HCT116 (cell line): ENCODE data around the gene IL1R1. TPM values are rescaled to one million over a fixed set of nuclear protein-coding genes. Genes with fewer than 3 reads are reported as not detected.

Experiments
- ATAC-seq: fragments of 200-7000 bp; cut with Tn5 transposase; 2 replicates; pipeline ENCODE4 v1.9.1; 2020; ENCODE audit warnings: mild to moderate bottlenecking, moderate library complexity
- BruUV-seq: library from RNA; stranded (reverse); fragments of 400-500 nt; replicated peaks from 2 replicates; lab custom pipeline; 2021; lab: Mats Ljungman, UMichigan
- CTCF ChIA-PET: fragments of 300-600 bp; sonication (Branson Sonifier 250); formaldehyde crosslinking; loops from one replicate; lab custom pipeline; 2021; ENCODE audit warnings: antibody characterized with exemption; lab: Charles Lee
- POLR2A ChIA-PET: fragments of 300-600, 350-600 bp; sonication (Branson Sonifier 250); formaldehyde crosslinking; loops from one replicate; lab custom pipeline; 2021; ENCODE audit warnings: antibody characterized with exemption; lab: Charles Lee
- RAD21 ChIA-PET, 2 experiments: fragments of 300-600 bp; sonication (Branson Sonifier 250); formaldehyde crosslinking; loops; one replicate each; lab custom pipeline; 2023; ENCODE audit warnings: low total read pairs in 2 of 2; ENCODE audit not compliant: uncharacterized antibody in 2 of 2, unreplicated experiment in 2 of 2, low non-redundant PET in 1 of 2; lab: Charles Lee
- DNase-seq: peaks from one replicate; pipeline ENCODE4 v3.0.0-alpha.2; 2010; ENCODE audit warnings: low read depth, low spot score
- H2AFZ ChIP-seq: fragments of 200-600 bp; shearing (Covaris generic), sonication (generic); 2 replicates; pipeline ENCODE4 v1.6.1; 2017; ENCODE audit warnings: low read depth, mixed run types, mixed read lengths, antibody characterized with exemption, low read length; ENCODE audit not compliant: poor library complexity, severe bottlenecking
- H3K27ac ChIP-seq: 2 replicates; pipeline ENCODE4 v1.5.1; 2012; ENCODE audit warnings: low read depth, low read length
- H3K27me3 ChIP-seq: fragments of 200-600 bp; sonication (generic); 2 replicates; pipeline ENCODE4 v1.6.1; 2016; ENCODE audit warnings: mixed run types, low read length, mixed read lengths; ENCODE audit not compliant: insufficient read depth
- H3K36me3 ChIP-seq, 2 experiments: fragments of 200-500 bp in 1 of 2; fragments of 200-600 bp in 1 of 2; sonication (Bioruptor generic) in 1 of 2; sonication (generic) in 1 of 2; 2 replicates each; pipeline versions ENCODE4 v1.5.1 to v1.6.1; 2014 to 2016; ENCODE audit warnings: low read length in 2 of 2, inconsistent platforms in 1 of 2, mixed read lengths in 1 of 2, mixed run types in 1 of 2; ENCODE audit not compliant: insufficient read depth in 2 of 2, control insufficient read depth in 1 of 2
- H3K4me1 ChIP-seq, 2 experiments: fragments of 200-600 bp in 1 of 2; sonication (generic) in 1 of 2; 2 replicates each; pipeline versions ENCODE4 v1.5.1 to v1.6.1; 2012 to 2017; ENCODE audit warnings: low read length in 2 of 2, inconsistent platforms in 1 of 2, mild to moderate bottlenecking in 1 of 2, mixed read lengths in 1 of 2, mixed run types in 1 of 2, moderate library complexity in 1 of 2; ENCODE audit not compliant: insufficient read depth in 2 of 2, control insufficient read depth in 1 of 2
- H3K4me2 ChIP-seq: fragments of 200-600 bp; sonication (generic); 2 replicates; pipeline ENCODE4 v1.6.1; 2017; ENCODE audit warnings: mixed run types, low read length, mixed read lengths
- H3K4me3 ChIP-seq, 2 experiments: fragments of 200-600 bp in 1 of 2; sonication (generic) in 1 of 2; replicated peaks in 1 of 2; 2 replicates each; pipeline ENCODE4 v1.5.1; 2011 to 2016; ENCODE audit warnings: low read length in 2 of 2, control low read depth in 1 of 2, low read depth in 1 of 2, mild to moderate bottlenecking in 1 of 2, mixed read lengths in 1 of 2, mixed run types in 1 of 2
- H3K79me2 ChIP-seq: fragments of 200-600 bp; sonication (generic); 2 replicates; pipeline ENCODE4 v1.6.1; 2017; ENCODE audit warnings: mild to moderate bottlenecking, mixed run types, low read length, moderate library complexity, mixed read lengths; ENCODE audit not compliant: insufficient read depth
- H3K9ac ChIP-seq: fragments of 200-600 bp; sonication (generic); 2 replicates; pipeline ENCODE4 v1.6.1; 2016; ENCODE audit warnings: low read length, mixed read lengths
- H3K9me2 ChIP-seq: fragments of 200-600 bp; sonication (generic), shearing (Covaris generic); 2 replicates; pipeline ENCODE4 v1.6.1; 2017; ENCODE audit warnings: mixed run types, mild to moderate bottlenecking, moderate library complexity; ENCODE audit not compliant: insufficient read depth
- H3K9me3 ChIP-seq, 2 experiments: fragments of 200-500 bp in 1 of 2; fragments of 200-600 bp in 1 of 2; sonication (Bioruptor generic) in 1 of 2; sonication (generic) in 1 of 2; 2 replicates each; pipeline ENCODE4 v1.6.1; 2014 to 2017; ENCODE audit warnings: low read length in 2 of 2, mixed read lengths in 2 of 2, inconsistent platforms in 1 of 2, low read depth in 1 of 2, mild to moderate bottlenecking in 1 of 2, mixed run types in 1 of 2, moderate library complexity in 1 of 2; ENCODE audit not compliant: control insufficient read depth in 1 of 2, insufficient read depth in 1 of 2
- H4K20me1 ChIP-seq: fragments of 200-600 bp; sonication (generic), shearing (Covaris generic); 2 replicates; pipeline ENCODE4 v1.6.1; 2017; ENCODE audit warnings: mixed run types, mild to moderate bottlenecking, moderate library complexity; ENCODE audit not compliant: insufficient read depth
- CBX3 ChIP-seq: IDR thresholded peaks from 2 replicates; pipeline ENCODE4 v1.6.1; 2012; ENCODE audit warnings: low read depth
- CEBPB ChIP-seq: IDR thresholded peaks from 2 replicates; pipeline ENCODE4 v1.6.1; 2012; ENCODE audit warnings: low read depth
- CTCF ChIP-seq, 3 experiments: fragments of 200-600 bp in 1 of 3; sonication (generic) in 1 of 3; IDR thresholded peaks in 2 of 3; conservative IDR thresholded peaks in 1 of 3; 2 replicates each; pipeline ENCODE4 v1.5.1; 2012 to 2017; ENCODE audit warnings: low read depth in 2 of 3, low read length in 2 of 3, antibody characterized with exemption in 1 of 3, borderline replicate concordance in 1 of 3, control low read depth in 1 of 3, mild to moderate bottlenecking in 1 of 3, mixed read lengths in 1 of 3, mixed run types in 1 of 3, moderate library complexity in 1 of 3; ENCODE audit not compliant: insufficient read depth in 1 of 3
- EGR1 ChIP-seq: IDR thresholded peaks from 2 replicates; pipeline ENCODE4 v1.6.1; 2012; ENCODE audit warnings: low read depth
- ELF1 ChIP-seq: IDR thresholded peaks from 2 replicates; pipeline ENCODE4 v1.6.1; 2012; ENCODE audit warnings: low read depth, borderline replicate concordance
- EZH2 ChIP-seq: fragments of 200-600 bp; sonication (generic); IDR thresholded peaks from 2 replicates; pipeline ENCODE4 v1.6.1; 2017; ENCODE audit warnings: antibody characterized with exemption, mixed run types
- EZH2phosphoT487 ChIP-seq: fragments of 200-600 bp; IDR thresholded peaks from 2 replicates; pipeline ENCODE4 v1.6.1; 2018; ENCODE audit warnings: antibody characterized with exemption, borderline replicate concordance
- FOSL1 ChIP-seq: IDR thresholded peaks from 2 replicates; pipeline ENCODE4 v1.6.1; 2012; ENCODE audit warnings: low read depth
- JUND ChIP-seq: IDR thresholded peaks from 2 replicates; pipeline ENCODE4 v1.6.1; 2012
- POLR2AphosphoS5 ChIP-seq: IDR thresholded peaks from 2 replicates; pipeline ENCODE4 v1.6.1; 2011; ENCODE audit warnings: mild to moderate bottlenecking, low read depth, low read length, moderate library complexity
- RAD21 ChIP-seq: IDR thresholded peaks from 2 replicates; pipeline ENCODE4 v1.6.1; 2012; ENCODE audit warnings: low read depth, mild to moderate bottlenecking
- SIN3A ChIP-seq: IDR thresholded peaks from 2 replicates; pipeline ENCODE4 v1.6.1; 2012; ENCODE audit warnings: low read depth
- SP1 ChIP-seq: IDR thresholded peaks from 2 replicates; pipeline ENCODE4 v1.6.1; 2012; ENCODE audit warnings: low read depth
- SRF ChIP-seq: IDR thresholded peaks from 2 replicates; pipeline ENCODE4 v1.6.1; 2012; ENCODE audit warnings: low read depth
- TCF7L2 ChIP-seq: IDR thresholded peaks from 2 replicates; pipeline ENCODE4 v1.7.0; 2011; ENCODE audit warnings: borderline replicate concordance, inconsistent platforms; ENCODE audit not compliant: insufficient read depth, insufficient read length; ENCODE audit errors: extremely low read depth
- YY1 ChIP-seq: IDR thresholded peaks from 2 replicates; pipeline ENCODE4 v1.6.1; 2011; ENCODE audit warnings: low read length, low read depth, moderate library complexity, mild to moderate bottlenecking; ENCODE audit not compliant: insufficient replicate concordance; ENCODE audit errors: extremely low read depth
- ZBTB33 ChIP-seq: IDR thresholded peaks from 2 replicates; pipeline ENCODE4 v1.6.1; 2011; ENCODE audit warnings: mild to moderate bottlenecking, low read length, moderate library complexity; ENCODE audit not compliant: insufficient replicate concordance; ENCODE audit errors: extremely low read depth
- intact Hi-C: fragments of 100-400 bp; cut with micrococcal nuclease; formaldehyde crosslinking; loops from 2 replicates; pipeline ENCODE4 v1.10.0; 2022
- total RNA-seq: library from RNA; stranded (reverse); gene quantifications from one replicate; pipeline ENCODE4 v1.2.1, GENCODE V29; 2021; ENCODE audit not compliant: unreplicated experiment
- TF ChIP-seq, protein P1 (sequence below): IDR thresholded peaks from 2 replicates; pipeline ENCODE4 v1.6.1; 2012

Gene IL1R1
- total RNA-seq, 1 experiment from 2014 or later = 5.3 TPM

DNA sequence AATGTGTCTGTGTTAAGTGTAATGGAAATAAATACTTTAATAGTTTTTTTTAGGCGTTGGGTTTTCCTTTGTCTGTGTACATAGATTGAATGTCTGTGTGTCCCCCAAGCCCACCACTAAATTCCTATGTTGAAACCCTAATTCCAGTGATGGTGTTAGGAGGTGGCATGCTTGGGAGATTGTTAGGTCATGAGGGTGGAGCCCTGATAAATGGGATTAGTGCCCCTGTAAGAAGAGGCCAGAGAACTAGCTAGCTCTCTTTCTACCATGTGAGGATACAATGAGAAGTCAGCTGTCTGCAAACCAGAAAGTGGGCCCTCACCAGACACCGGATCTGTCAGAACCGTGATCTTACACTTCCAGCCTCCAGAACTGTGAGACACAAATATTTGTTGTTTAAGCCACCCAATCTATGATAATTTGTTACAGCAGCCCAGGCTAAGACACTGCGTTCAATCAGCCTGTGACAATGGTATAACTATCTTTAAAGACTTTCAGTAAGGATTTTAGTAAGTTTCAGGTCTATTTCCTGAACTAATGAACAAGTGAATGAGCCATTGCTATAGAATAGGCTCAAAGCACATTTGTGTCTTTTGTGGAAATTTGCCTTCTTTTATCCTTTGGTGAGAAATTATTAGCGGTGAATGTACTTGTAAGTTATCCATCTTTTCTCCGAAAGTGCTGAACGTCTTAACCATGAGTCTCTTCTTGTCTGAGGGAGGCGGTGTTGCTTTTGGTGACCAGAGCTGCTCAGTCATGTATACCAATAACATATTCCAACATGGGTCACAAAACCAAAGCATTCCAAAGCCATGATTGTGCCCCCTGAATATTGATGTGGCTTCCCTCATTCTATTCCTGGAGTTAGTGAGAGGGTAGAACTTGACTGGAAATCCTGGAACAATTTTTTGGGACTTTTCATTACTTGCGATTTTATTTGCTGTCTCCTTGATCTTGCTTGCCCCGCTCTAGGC lies 29.6 kb upstream of the IL1R1 start:
- no TSS peak for BruUV-seq
- Histone ChIP-seq H3K4me1 (no peaks in the 10 kb centered on the region), H3K4me3 (no peak overlapping the region), H3K9me3 (no peaks in the 10 kb centered on the region), H3K27me3 (no peaks in the 10 kb centered on the region), H4K20me1 (no peaks in the 10 kb centered on the region), H3K27ac (no peak overlapping the region), H3K79me2 (no peaks in the 10 kb centered on the region), H3K9ac (no peak overlapping the region), H2AFZ (no peak overlapping the region), H3K9me2 (no peaks in the 10 kb centered on the region), H3K4me2 (no peak overlapping the region), H3K36me3 (no peaks in the 10 kb centered on the region)
- ATAC-seq (no peak), DNase-seq (no peak)
- CTCF ChIA-PET = no interaction called here
- POLR2A ChIA-PET = no interaction called here
- RAD21 ChIA-PET = no interaction called here
- intact Hi-C loops = no loop called here
- TF ChIP-seq ZBTB33 = no peak
- no peak for TF ChIP-seq SP1
- TF ChIP-seq EZH2phosphoT487 = no peak
- no peak for TF ChIP-seq POLR2AphosphoS5
- TF ChIP-seq CBX3 = no peak
- TF ChIP-seq SIN3A = no peak
- TF ChIP-seq RAD21 = no peak
- no peak for TF ChIP-seq ELF1
- no peak for TF ChIP-seq TCF7L2
- TF ChIP-seq FOSL1 = no peak
- no peak for TF ChIP-seq YY1
- no peak for TF ChIP-seq SRF
- no peak for TF ChIP-seq CTCF (IDR thresholded peaks at IDR 0.05 in 2 of 3, conservative IDR thresholded peaks at IDR 0.05 in 1 of 3; ENCODE audit: borderline replicate concordance in 1 of 3, insufficient read depth in 1 of 3, low read depth in 2 of 3, low read length in 2 of 3)
- no peak for TF ChIP-seq EGR1
- TF ChIP-seq, protein P1, sequence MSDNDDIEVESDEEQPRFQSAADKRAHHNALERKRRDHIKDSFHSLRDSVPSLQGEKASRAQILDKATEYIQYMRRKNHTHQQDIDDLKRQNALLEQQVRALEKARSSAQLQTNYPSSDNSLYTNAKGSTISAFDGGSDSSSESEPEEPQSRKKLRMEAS = no peak
- TF ChIP-seq JUND = no peak
- TF ChIP-seq EZH2 = no peak
- TF ChIP-seq CEBPB = no peak
